Measurements from ENCODE around the gene IQGAP2.

The IQGAP2 gene

DNA sequence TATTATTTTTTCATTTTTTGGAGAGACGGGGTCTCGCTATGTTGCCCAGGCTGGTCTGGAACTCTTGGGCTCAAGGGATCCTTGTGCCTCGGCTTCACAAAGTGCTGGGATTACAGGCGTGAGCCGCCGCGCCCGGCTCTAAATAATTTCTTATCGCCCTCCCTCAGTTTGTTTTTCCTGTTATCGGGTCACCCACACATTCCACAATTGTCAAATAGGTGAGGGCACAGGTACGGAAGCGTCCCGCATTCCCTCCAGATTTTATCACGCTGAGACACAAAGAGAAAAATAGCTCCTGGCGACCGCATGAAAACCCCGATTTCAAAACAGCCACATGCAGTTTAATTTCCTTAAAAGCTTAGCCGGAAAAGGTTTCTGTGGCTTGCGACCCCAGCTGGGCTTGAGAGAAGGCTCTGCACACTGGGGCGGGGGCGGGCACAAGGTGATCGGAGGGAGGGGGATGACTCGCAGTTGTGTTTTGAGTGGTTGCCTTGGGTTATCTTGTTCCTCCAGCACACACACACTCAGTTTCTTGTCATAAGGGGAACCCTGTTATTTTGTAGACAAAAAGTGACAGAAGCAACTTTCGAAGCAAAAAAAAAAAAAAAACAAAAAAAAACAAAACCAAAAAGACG lies 717 bp upstream of the IQGAP2 start:
- in situ Hi-C loops (cut with MboI; ENCODE audit: low pct_unique_long_range_greater_than_20kb, low sequenced_read_pairs, unreplicated experiment): loop anchor here (10.0 kb wide), 1 partner anchor 142 kb away; no protein-coding TSS in a partner anchor
- TF ChIP-seq, protein P1, sequence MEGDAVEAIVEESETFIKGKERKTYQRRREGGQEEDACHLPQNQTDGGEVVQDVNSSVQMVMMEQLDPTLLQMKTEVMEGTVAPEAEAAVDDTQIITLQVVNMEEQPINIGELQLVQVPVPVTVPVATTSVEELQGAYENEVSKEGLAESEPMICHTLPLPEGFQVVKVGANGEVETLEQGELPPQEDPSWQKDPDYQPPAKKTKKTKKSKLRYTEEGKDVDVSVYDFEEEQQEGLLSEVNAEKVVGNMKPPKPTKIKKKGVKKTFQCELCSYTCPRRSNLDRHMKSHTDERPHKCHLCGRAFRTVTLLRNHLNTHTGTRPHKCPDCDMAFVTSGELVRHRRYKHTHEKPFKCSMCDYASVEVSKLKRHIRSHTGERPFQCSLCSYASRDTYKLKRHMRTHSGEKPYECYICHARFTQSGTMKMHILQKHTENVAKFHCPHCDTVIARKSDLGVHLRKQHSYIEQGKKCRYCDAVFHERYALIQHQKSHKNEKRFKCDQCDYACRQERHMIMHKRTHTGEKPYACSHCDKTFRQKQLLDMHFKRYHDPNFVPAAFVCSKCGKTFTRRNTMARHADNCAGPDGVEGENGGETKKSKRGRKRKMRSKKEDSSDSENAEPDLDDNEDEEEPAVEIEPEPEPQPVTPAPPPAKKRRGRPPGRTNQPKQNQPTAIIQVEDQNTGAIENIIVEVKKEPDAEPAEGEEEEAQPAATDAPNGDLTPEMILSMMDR (IDR thresholded peaks at IDR 0.05; ENCODE audit: extremely low read depth, insufficient read depth, missing control alignments): no peak
- peak; percentile 87 for DNase-seq (ENCODE audit: low spot score)

DNA sequence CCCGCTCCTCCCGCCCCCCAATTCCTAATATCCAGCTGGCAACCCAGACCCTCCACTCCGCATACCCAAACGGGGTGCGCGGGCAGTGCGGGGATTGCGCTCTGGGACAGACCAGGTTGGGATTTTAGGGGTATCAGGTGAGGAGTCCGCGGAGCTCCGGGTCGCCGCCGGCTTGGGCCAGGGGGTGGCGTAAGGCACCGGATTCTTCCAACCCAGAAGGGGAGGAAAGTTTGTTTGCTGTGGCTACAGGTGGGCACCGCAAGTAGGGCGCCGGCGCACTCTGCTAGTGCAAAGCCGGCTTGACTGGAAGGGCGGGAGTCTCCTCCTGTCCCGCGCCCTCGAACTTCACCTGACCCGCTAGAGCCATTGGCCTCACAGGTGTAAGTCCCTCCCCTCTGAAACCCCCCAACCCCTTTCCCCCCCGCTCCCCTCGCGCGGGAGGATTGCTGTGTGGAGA lies 709 bp downstream of the IQGAP2 start:
- peak; percentile 61 for DNase-seq (ENCODE audit: low spot score)

DNA sequence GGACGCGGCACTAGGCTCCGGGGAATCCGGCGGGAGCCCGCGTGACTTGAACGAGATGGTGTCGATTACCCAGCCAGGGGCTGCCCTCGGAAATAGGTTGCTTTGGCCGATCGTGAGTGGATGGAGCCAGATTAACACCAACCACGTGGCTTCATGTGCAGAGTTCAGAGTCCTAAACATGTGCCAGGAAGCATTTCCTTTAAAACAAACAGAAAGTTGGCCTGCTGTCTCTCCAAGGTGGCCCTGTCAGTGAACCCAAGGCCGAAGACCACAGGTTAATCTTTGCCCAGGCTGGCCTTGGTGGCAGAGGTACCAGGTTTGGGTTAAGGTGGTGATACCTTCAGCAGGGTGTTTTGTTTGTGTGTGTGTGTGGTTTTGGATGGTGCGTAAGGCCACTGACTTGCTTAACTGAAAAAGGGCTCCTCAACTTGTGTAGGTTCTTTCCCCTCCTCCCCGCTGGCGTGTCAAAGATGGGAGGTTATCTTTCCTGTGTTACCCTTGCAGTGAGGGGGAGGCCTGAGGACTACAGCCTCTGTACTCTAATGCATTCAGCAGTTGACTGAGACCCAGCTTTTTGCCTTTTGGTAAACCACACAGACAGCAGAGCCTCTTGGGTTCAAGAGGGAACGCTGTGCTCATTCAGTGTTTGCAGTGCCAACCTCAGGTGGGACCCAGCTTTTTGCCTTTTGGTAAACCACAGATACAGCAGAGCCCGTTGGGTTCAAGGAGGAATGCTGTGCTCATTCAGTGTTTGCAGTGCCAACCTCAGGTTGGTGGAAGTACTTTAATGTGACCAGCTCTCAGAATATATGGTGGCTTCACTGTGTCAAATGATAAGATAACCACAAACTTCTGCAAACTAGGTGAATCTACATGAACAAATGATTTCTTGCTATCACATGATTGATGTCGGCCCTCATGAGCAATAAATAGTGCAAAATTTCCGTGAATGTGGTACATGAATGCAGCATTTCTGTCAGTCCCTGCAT lies 1.4 kb downstream of the IQGAP2 start:
- in situ Hi-C loops (cut with MboI; ENCODE audit: low pct_unique_long_range_greater_than_20kb, low sequenced_read_pairs, unreplicated experiment): loop anchor here (10.0 kb wide), 1 partner anchor 140 kb away; no protein-coding TSS in a partner anchor
- TF ChIP-seq, protein P1 (IDR thresholded peaks at IDR 0.05; ENCODE audit: extremely low read depth, insufficient read depth, missing control alignments): no peak
- DNase-seq (ENCODE audit: low spot score): peak; percentile 56

More for the DNA sequence above, 709 bp downstream of the IQGAP2 start:
- in situ Hi-C loops (cut with MboI; ENCODE audit: low pct_unique_long_range_greater_than_20kb, low sequenced_read_pairs, unreplicated experiment): loop anchor here (10.0 kb wide), 1 partner anchor 141 kb away; no protein-coding TSS in a partner anchor
- TF ChIP-seq, protein P1 (IDR thresholded peaks at IDR 0.05; ENCODE audit: extremely low read depth, insufficient read depth, missing control alignments): peak; percentile 60

DNA sequence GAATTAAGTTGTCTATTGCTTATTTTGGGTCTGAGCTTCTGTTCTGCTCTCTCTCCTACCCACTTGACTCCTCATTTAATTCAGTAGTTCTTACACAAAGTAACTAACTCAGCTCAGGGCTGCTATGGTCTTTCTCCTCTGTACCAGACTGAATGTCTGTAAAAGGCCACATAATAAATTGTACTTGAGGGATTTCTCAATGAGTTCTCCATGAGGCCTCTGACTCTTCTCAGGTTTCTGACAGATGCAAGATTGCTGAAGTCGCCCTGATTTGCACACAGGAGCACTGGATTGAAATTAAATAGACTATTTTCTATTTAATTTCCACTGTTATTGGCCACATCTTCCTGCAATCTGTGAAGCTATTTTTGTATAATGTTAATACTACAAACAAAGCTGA lies 2.9 kb downstream of the IQGAP2 start:
- in situ Hi-C loops (cut with MboI; ENCODE audit: low pct_unique_long_range_greater_than_20kb, low sequenced_read_pairs, unreplicated experiment): loop anchor here (10.0 kb wide), 1 partner anchor 139 kb away; no protein-coding TSS in a partner anchor
- DNase-seq (ENCODE audit: low spot score): no peak

DNA sequence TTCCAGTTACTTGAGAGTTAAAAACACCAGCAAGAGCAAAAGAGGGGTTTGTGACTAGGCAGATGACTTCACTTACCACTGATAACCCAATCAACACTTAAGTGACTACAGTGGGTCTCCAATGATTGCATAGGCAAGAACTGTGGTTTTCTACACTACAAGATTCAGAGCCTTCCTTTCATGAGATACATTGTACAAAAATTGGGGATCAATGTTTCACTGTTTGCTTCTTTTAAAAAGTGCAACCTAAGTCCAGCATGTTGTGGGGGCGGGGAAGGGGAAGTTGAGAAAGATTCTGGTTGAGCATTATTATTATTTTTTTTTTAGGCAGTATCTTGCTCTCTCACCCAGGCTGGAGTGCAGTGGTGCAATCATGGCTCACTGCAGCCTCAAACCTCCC lies 3.6 kb downstream of the IQGAP2 start:
- DNase-seq (ENCODE audit: low spot score): no peak
- TF ChIP-seq, protein P1 (IDR thresholded peaks at IDR 0.05; ENCODE audit: extremely low read depth, insufficient read depth, missing control alignments): no peak
- in situ Hi-C loops (cut with MboI; ENCODE audit: low pct_unique_long_range_greater_than_20kb, low sequenced_read_pairs, unreplicated experiment): loop anchor here (10.0 kb wide), 1 partner anchor 138 kb away; no protein-coding TSS in a partner anchor

More for the DNA sequence above, 2.9 kb downstream of the IQGAP2 start:
- TF ChIP-seq, protein P1 (IDR thresholded peaks at IDR 0.05; ENCODE audit: extremely low read depth, insufficient read depth, missing control alignments): no peak

DNA sequence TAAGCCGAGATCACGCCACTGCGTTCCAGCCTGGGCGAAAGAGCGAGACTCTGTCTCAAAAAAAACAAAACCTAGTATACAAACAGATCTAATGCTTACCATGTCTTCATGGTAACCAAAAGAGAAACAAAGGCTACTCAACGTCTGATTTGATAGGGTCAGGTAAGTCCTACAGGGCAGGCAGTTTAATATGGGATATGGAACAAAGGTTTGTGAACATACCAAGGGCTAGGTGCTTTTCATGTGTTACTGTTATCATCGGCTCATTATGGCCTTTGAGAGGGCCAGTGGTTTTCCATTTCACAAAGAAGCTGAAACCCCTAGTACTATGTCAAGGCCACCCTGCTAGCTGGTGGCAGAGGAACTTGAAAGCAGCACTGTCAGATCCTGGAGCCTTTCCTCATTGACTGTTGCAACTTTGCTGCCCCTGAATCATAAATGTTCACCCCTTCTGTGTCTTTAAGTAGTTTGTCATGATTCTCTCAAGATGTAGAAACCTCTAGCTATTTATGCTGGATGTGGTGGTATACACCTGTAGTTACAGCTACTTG lies 5.1 kb downstream of the IQGAP2 start:
- in situ Hi-C loops (cut with MboI; ENCODE audit: low pct_unique_long_range_greater_than_20kb, low sequenced_read_pairs, unreplicated experiment): loop anchor here (10.0 kb wide), 1 partner anchor 137 kb away; no protein-coding TSS in a partner anchor
- TF ChIP-seq, protein P1 (IDR thresholded peaks at IDR 0.05; ENCODE audit: extremely low read depth, insufficient read depth, missing control alignments): no peak
- DNase-seq (ENCODE audit: low spot score): no peak
